ENCODE results near the gene GAL3ST2.

GAL3ST2 gene

DNA sequence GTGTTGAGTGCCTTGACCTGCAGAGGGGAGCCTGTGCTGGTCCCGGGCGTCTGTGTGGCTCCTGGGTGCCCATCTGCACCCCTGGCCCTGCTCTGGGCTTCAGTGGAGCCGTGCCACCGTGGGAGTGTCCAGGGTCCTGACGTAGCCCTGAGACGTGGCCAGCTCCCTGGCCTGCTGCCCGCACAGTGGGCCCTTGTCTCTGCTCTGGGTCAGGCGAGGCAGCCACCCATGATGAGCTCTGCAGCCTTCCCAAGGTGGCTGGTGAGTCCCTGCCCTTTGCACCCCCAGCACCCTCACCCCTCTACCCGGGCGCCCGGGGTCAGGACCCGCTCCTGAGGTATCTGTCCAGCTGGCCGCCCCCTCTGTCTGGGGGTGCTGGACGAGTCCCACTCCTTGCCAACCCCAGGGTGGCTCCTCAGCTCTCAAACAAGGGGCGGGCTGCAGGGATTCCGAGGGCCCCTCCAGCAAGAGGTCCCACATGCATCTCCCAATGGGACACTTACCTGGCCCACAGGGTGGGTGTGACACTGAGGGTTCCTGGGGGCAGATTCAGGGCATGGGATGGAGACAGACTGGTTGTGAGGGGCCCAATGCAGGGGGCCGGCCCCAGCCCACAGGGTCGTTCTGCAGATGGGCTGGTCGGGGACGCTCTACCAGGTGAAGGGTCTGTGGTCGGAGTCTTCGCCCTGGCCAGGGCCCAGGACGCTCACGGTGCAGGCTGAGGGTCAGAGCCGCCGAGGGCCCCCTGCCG lies 34.8 kb downstream of the GAL3ST2 start:
- DNase-seq (ENCODE audit: low read depth): no peak
- TF ChIP-seq, protein P1, sequence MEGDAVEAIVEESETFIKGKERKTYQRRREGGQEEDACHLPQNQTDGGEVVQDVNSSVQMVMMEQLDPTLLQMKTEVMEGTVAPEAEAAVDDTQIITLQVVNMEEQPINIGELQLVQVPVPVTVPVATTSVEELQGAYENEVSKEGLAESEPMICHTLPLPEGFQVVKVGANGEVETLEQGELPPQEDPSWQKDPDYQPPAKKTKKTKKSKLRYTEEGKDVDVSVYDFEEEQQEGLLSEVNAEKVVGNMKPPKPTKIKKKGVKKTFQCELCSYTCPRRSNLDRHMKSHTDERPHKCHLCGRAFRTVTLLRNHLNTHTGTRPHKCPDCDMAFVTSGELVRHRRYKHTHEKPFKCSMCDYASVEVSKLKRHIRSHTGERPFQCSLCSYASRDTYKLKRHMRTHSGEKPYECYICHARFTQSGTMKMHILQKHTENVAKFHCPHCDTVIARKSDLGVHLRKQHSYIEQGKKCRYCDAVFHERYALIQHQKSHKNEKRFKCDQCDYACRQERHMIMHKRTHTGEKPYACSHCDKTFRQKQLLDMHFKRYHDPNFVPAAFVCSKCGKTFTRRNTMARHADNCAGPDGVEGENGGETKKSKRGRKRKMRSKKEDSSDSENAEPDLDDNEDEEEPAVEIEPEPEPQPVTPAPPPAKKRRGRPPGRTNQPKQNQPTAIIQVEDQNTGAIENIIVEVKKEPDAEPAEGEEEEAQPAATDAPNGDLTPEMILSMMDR (IDR thresholded peaks at IDR 0.05; ENCODE audit: low read depth, low read length, missing control alignments): no peak
- H3K4me3 ChIP-seq (ENCODE audit: low read depth, low read length): no peak overlapping the region

DNA sequence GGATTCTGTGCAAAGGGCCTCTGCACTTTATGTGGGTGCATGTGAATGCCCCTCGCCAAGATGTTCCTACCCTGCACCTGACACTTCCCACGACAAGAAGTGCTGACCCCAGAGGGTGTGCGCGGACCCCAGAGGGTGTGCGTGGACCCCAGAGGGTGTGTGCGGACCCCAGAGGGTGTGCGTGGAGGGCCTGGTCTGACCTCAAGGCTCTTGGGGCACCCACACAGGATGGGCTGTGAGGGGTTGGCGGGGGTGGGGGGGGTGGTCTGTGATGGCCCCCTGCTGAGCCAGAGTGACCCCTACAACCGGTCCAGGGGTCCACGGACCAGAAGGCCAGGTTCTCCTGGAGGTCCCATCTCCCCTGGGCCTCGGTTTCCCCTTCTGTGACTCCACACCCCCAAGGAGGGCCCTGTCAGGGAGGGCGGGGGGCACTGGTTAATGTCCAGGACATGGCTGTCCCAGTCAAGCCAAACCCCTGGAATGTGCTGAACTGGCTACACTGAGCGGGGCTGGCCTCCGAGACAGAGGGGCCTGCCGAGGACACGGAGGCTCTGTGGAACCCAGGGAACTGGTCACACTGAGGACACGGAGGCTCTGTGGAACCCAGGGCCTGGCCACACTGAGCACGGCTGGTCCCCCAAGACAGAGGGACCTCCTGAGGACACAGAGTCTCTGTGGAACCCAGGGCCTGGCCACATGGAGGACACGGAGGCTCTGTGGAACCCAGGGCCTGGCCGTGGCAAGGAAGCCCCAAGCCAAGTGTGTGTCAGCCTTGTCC lies 35.5 kb downstream of the GAL3ST2 start:
- H3K4me3 ChIP-seq (ENCODE audit: low read depth, low read length): no peak overlapping the region
- no peak for DNase-seq (ENCODE audit: low read depth)
- TF ChIP-seq, protein P1 (IDR thresholded peaks at IDR 0.05; ENCODE audit: low read depth, low read length, missing control alignments): no peak

DNA sequence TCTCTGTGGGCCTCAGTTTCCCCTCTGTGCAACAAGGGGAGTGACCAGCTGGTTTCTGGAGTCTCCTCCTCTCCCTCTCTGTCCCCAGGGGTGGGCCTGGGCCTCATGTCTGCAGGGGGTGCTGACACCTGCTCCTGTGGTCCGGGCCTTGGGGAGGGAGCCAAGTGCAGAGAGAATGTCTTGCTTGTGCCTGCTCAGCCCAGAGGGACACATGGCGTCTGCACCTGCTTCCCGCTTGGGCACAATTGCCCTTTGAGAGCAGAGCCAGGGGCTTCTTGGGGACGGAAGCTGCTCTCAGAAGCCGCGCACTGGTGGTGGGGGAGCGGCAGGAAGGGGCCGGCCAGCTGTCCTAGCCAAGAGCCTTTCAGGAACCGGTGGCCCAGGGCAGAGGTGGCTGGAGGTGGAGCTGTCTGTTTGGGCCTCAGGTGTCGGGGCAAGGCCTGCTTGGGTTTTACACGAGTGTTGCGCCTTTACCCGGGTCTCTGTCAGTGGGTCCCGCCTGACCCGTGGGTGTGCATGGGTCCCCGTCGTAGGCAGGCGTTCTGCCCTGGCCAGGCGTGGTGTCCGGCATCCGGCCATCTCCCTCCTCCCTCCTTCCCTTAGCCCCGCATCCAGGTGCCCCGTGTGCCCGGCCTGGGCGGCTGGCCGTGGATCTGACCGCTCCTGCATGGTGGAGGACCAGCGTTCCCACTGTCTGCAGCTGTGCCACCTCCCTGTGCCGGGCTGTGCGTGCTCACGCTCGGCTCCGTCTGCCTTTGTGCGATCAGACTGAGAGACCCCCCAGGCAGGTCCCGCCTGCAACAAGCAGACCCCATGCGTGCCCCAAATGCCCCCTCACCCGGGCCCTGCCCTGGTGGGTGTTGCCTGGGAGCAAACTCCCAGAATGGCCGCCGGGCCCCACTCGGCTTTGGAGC lies 36.4 kb downstream of the GAL3ST2 start:
- no peak for DNase-seq (ENCODE audit: low read depth)
- TF ChIP-seq, protein P1 (IDR thresholded peaks at IDR 0.05; ENCODE audit: low read depth, low read length, missing control alignments): no peak
- H3K4me3 ChIP-seq (ENCODE audit: low read depth, low read length): no peak overlapping the region

DNA sequence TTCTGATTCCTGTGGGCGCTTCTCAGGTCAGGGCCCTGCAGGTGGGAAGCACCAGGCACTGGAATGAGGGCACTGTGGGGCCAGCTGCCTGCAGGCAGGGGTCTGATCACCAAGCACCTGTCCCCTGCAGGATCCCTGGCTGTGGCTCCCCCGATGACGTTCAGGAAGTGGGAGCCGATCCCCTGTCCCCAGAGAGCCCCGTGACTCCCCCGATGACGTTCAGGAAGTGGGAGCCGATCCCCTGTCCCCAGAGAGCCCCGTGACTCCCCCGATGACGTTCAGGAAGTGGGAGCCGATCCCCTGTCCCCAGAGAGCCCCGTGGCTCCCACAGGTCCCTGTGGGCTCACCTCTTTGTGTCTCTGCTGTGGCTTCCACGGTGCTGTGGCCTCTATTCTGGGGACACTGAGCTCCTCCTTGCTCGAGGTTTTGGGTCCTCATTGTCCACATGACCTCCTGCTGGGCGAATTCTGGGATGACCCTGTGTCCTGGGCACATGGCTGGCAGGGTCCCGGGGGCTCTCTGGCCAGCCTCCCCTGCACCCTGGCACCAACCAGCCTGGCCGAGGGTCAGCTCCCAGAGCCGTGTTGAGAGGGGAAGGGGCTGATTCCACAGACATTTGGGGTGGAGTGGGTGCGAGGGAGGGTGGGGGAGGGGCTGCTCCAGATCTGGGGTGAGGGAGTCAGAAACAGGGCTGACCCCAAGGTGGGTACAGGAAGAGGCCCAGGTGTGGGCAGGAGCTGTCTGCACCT lies 37.2 kb downstream of the GAL3ST2 start:
- H3K4me3 ChIP-seq (ENCODE audit: low read depth, low read length): no peak overlapping the region
- TF ChIP-seq, protein P1 (IDR thresholded peaks at IDR 0.05; ENCODE audit: low read depth, low read length, missing control alignments): no peak
- DNase-seq (ENCODE audit: low read depth): no peak

DNA sequence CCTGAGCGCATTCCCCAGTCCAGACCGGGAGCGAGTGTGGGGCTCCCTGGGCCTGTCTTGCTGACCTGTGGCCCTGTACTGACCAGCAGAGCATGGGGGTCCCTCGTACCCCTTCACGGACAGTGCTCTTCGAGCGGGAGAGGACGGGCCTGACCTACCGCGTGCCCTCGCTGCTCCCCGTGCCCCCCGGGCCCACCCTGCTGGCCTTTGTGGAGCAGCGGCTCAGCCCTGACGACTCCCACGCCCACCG lies 37.7 kb downstream of the GAL3ST2 start:
- no peak for DNase-seq (ENCODE audit: low read depth)
- H3K4me3 ChIP-seq (ENCODE audit: low read depth, low read length): no peak overlapping the region
- TF ChIP-seq, protein P1 (IDR thresholded peaks at IDR 0.05; ENCODE audit: low read depth, low read length, missing control alignments): no peak

DNA sequence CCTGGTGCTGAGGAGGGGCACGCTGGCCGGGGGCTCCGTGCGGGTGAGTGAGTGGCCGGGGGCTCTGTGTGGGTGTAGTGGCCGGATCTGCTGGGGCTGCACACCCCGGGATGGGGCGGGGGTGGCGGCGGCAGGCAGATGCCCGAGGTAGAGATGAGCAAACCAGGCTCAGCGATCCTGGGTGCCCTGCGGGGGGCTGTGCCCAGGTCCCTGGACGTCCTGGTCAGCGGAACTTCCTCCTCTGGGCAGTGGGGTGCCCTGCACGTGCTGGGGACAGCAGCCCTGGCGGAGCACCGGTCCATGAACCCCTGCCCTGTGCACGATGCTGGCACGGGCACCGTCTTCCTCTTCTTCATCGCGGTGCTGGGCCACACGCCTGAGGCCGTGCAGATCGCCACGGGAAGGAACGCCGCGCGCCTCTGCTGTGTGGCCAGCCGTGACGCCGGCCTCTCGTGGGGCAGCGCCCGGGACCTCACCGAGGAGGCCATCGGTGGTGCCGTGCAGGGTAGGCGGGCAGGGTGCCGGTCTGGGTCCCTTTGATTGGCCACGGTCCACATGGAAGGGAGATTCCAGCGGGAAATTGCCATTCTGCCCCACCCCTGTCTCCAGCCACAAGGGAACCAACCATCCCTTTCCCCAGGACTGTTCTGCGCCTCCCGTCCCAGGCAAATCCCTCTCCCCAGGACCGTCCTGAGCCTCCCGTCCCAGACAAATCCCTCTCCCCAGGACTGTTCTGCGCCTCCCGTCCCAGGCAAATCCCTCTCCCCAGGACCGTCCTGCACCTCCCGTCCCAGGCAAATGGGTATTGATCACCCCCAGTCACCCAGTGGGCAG lies 38.2 kb downstream of the GAL3ST2 start:
- H3K4me3 ChIP-seq (ENCODE audit: low read depth, low read length): no peak overlapping the region
- TF ChIP-seq, protein P1 (IDR thresholded peaks at IDR 0.05; ENCODE audit: low read depth, low read length, missing control alignments): no peak
- no peak for DNase-seq (ENCODE audit: low read depth)

All from GM12864 (cell line).